H1 (cell line): Measurements from ENCODE around the gene WFDC1. TPM values are rescaled to one million over a fixed set of nuclear protein-coding genes. Genes with fewer than 3 reads are reported as not detected.
"Not testable (repeated sequence)": the region's sequence is repeated elsewhere in the genome, so short reads cannot be mapped to it uniquely, and the experiment has no call there.

Source experiments
- CTCF ChIA-PET: fragments of 300-600 bp; sonication (Branson Sonifier 250); formaldehyde crosslinking; loops from one replicate; lab custom pipeline; 2021; ENCODE audit not compliant: partially characterized antibody; lab: Charles Lee
- POLR2A ChIA-PET: fragments of 300-600 bp; sonication (Branson Sonifier 250); formaldehyde crosslinking; loops from one replicate; lab custom pipeline; 2021; ENCODE audit warnings: inconsistent platforms; ENCODE audit not compliant: partially characterized antibody; lab: Charles Lee
- DNase-seq, 2 experiments: peaks; one replicate each; pipeline versions ENCODE4 v3.0.0 to v3.0.0-alpha.2; 2010 to 2022; ENCODE audit warnings: low spot score in 2 of 2, low read depth in 1 of 2, mixed read lengths in 1 of 2
- FAIRE-seq: peaks from 2 replicates; lab custom pipeline; 2011; peaks lifted over from hg19 to GRCh38; lab: Jason Lieb, UNC
- H2AFZ ChIP-seq: 2 replicates; pipeline ENCODE4 v1.8.1; 2012; ENCODE audit warnings: low read length, inconsistent platforms
- H2AK5ac ChIP-seq: 2 replicates; pipeline ENCODE4 v1.6.1; 2013; ENCODE audit warnings: low read depth, low read length
- H2BK120ac ChIP-seq: replicated peaks from 2 replicates; pipeline ENCODE3; 2013; ENCODE audit warnings: low read depth, low read length, inconsistent platforms
- H2BK12ac ChIP-seq: 2 replicates; pipeline ENCODE4 v1.6.1; 2013; ENCODE audit warnings: low read depth, low read length
- H2BK15ac ChIP-seq: 2 replicates; pipeline ENCODE4 v1.6.1; 2013; ENCODE audit warnings: low read length
- H2BK20ac ChIP-seq: 2 replicates; pipeline ENCODE4 v1.6.1; 2013; ENCODE audit warnings: low read length
- H2BK5ac ChIP-seq: 2 replicates; pipeline ENCODE4 v1.6.1; 2013; ENCODE audit warnings: low read depth, low read length
- H3K14ac ChIP-seq: 2 replicates; pipeline ENCODE4 v1.6.1; 2013; ENCODE audit warnings: inconsistent platforms; ENCODE audit not compliant: insufficient read length
- H3K18ac ChIP-seq: 2 replicates; pipeline ENCODE4 v1.6.1; 2013; ENCODE audit warnings: low read length; ENCODE audit errors: extremely low read depth
- H3K23ac ChIP-seq: 2 replicates; pipeline ENCODE4 v1.6.1; 2013; ENCODE audit warnings: inconsistent platforms; ENCODE audit not compliant: insufficient read length
- H3K23me2 ChIP-seq: 2 replicates; pipeline ENCODE4 v1.6.1; 2013; ENCODE audit warnings: low read depth, low read length
- H3K27ac ChIP-seq: 2 replicates; pipeline ENCODE4 v1.6.1; 2011; ENCODE audit warnings: low read depth, low read length, inconsistent platforms
- H3K27me3 ChIP-seq, 4 experiments: replicated peaks in 1 of 4; 1 replicate in 1 of 4; 2 replicates in 3 of 4; pipeline versions ENCODE4 v1.6.1 to v1.8.1; 2011 to 2013; ENCODE audit warnings: low read length in 3 of 4, mild to moderate bottlenecking in 3 of 4, inconsistent platforms in 2 of 4, mixed read lengths in 2 of 4, moderate library complexity in 1 of 4; ENCODE audit not compliant: control insufficient read depth in 3 of 4, insufficient read depth in 3 of 4; ENCODE audit errors: extremely low read depth in 1 of 4
- H3K36me3 ChIP-seq, 4 experiments: 2 replicates each; pipeline versions ENCODE4 v1.6.1 to v1.8.1; 2011 to 2013; ENCODE audit warnings: mild to moderate bottlenecking in 4 of 4, low read length in 3 of 4, moderate library complexity in 2 of 4, control low read depth in 1 of 4, inconsistent platforms in 1 of 4; ENCODE audit not compliant: insufficient read depth in 4 of 4, control insufficient read depth in 2 of 4
- H3K4ac ChIP-seq: replicated peaks from 2 replicates; pipeline ENCODE3; 2013; ENCODE audit warnings: low read length, low read depth, mixed read lengths, inconsistent platforms; ENCODE audit not compliant: insufficient read length
- H3K4me1 ChIP-seq, 4 experiments: replicated peaks in 1 of 4; 1 replicate in 1 of 4; 2 replicates in 3 of 4; pipeline versions ENCODE4 v1.6.1 to v1.8.1; 2011 to 2013; ENCODE audit warnings: low read length in 3 of 4, inconsistent platforms in 2 of 4, mixed read lengths in 1 of 4; ENCODE audit not compliant: insufficient read depth in 4 of 4, control insufficient read depth in 3 of 4
- H3K4me2 ChIP-seq, 2 experiments: 2 replicates each; pipeline versions ENCODE4 v1.6.1 to v1.8.1; 2011 to 2013; ENCODE audit warnings: low read depth in 2 of 2, low read length in 2 of 2, control low read depth in 1 of 2, inconsistent platforms in 1 of 2, mild to moderate bottlenecking in 1 of 2; ENCODE audit not compliant: insufficient read depth in 1 of 2
- H3K4me3 ChIP-seq, 4 experiments: fragments of 200-600, 300-600 bp in 1 of 4; sonication (generic), shearing (Covaris generic), sonication (Bioruptor Twin) in 1 of 4; 2 replicates each; pipeline versions ENCODE4 v1.5.1 to v1.8.1; 2011 to 2016; ENCODE audit warnings: low read length in 4 of 4, low read depth in 3 of 4, control low read depth in 2 of 4, inconsistent platforms in 2 of 4, mild to moderate bottlenecking in 2 of 4, mixed read lengths in 1 of 4, moderate library complexity in 1 of 4; ENCODE audit not compliant: insufficient read depth in 2 of 4; ENCODE audit errors: extremely low read depth in 1 of 4
- H3K56ac ChIP-seq: replicated peaks from 2 replicates; pipeline ENCODE3; 2013; ENCODE audit warnings: low read depth, mild to moderate bottlenecking, mixed read lengths, low read length, inconsistent platforms; ENCODE audit not compliant: insufficient read length
- H3K79me1 ChIP-seq: 2 replicates; pipeline ENCODE4 v1.6.1; 2013; ENCODE audit warnings: low read depth, low read length, control low read depth
- H3K79me2 ChIP-seq, 2 experiments: 2 replicates each; pipeline versions ENCODE4 v1.6.1 to v1.8.1; 2012 to 2013; ENCODE audit warnings: low read length in 2 of 2, mild to moderate bottlenecking in 2 of 2, inconsistent platforms in 1 of 2; ENCODE audit not compliant: insufficient read depth in 2 of 2, control insufficient read depth in 1 of 2
- H3K9ac ChIP-seq, 4 experiments: replicated peaks in 1 of 4; 1 replicate in 1 of 4; 2 replicates in 3 of 4; pipeline versions ENCODE4 v1.6.1 to v1.8.1; 2011 to 2013; ENCODE audit warnings: low read depth in 3 of 4, low read length in 3 of 4, control low read depth in 2 of 4, mild to moderate bottlenecking in 2 of 4, moderate library complexity in 2 of 4, inconsistent platforms in 1 of 4; ENCODE audit errors: extremely low read depth in 1 of 4
- H3K9me3 ChIP-seq, 2 experiments: 2 replicates each; pipeline versions ENCODE4 v1.6.1 to v1.8.1; 2012 to 2013; ENCODE audit warnings: mild to moderate bottlenecking in 2 of 2, moderate library complexity in 2 of 2, control low read depth in 1 of 2, inconsistent platforms in 1 of 2, low read depth in 1 of 2, low read length in 1 of 2, mixed read lengths in 1 of 2; ENCODE audit not compliant: insufficient read depth in 2 of 2
- H4K20me1 ChIP-seq, 2 experiments: replicated peaks in 1 of 2; 2 replicates each; pipeline versions ENCODE3 to v1.8.1; 2011 to 2013; ENCODE audit warnings: inconsistent platforms in 2 of 2, low read length in 2 of 2, mild to moderate bottlenecking in 1 of 2; ENCODE audit not compliant: insufficient read depth in 2 of 2, control insufficient read depth in 1 of 2
- H4K5ac ChIP-seq: 2 replicates; pipeline ENCODE4 v1.6.1; 2013; ENCODE audit warnings: low read length, low read depth, mixed read lengths, inconsistent platforms; ENCODE audit not compliant: insufficient read length
- H4K8ac ChIP-seq: 2 replicates; pipeline ENCODE4 v1.8.0; 2013; ENCODE audit warnings: mild to moderate bottlenecking, moderate library complexity, low read length, inconsistent platforms; ENCODE audit not compliant: insufficient read depth; ENCODE audit errors: extremely low read depth
- H4K91ac ChIP-seq: replicated peaks from 2 replicates; pipeline ENCODE3; 2013; ENCODE audit warnings: low read length, mixed read lengths, inconsistent platforms; ENCODE audit not compliant: insufficient read length
- BRCA1 ChIP-seq: IDR thresholded peaks from 2 replicates; pipeline ENCODE4 v1.6.1; 2012; ENCODE audit warnings: low read depth, low read length, improper control_type of control experiment
- HDAC6 ChIP-seq: IDR thresholded peaks from one replicate; pipeline ENCODE4 v1.7.1; 2012; ENCODE audit warnings: low read depth, mild to moderate bottlenecking, inconsistent platforms, low read length, moderate library complexity
- KDM1A ChIP-seq: fragments of 200-600, 300-600 bp; sonication (generic); IDR thresholded peaks from 2 replicates; pipeline ENCODE4 v1.7.1; 2016; ENCODE audit warnings: mild to moderate bottlenecking, low read length, borderline replicate concordance
- RAD21 ChIP-seq, 2 experiments: IDR thresholded peaks in 1 of 2; conservative IDR thresholded peaks in 1 of 2; 2 replicates each; pipeline ENCODE4 v1.6.1; 2011; ENCODE audit warnings: low read depth in 2 of 2, low read length in 2 of 2, improper control_type of control experiment in 1 of 2, inconsistent platforms in 1 of 2, mild to moderate bottlenecking in 1 of 2, moderate library complexity in 1 of 2
- TEAD4 ChIP-seq: IDR thresholded peaks from 2 replicates; pipeline ENCODE4 v1.6.1; 2012; ENCODE audit warnings: low read depth, low read length, inconsistent platforms, mixed read lengths
- WGBS, 2 experiments: shearing (Covaris generic) in 1 of 2; methylation state at CpG; one replicate each; pipeline versions ENCODE4 v1.1.6 to v1.1.7; 2013 to 2015; ENCODE audit warnings: low lambda C conversion rate in 2 of 2, mixed read lengths in 2 of 2, inconsistent platforms in 1 of 2, low coverage in 1 of 2, missing lambda C conversion rate in 1 of 2; ENCODE audit not compliant: insufficient replicate concordance in 2 of 2, insufficient coverage in 1 of 2, insufficient read length in 1 of 2; ENCODE audit errors: extremely low coverage in 1 of 2, missing lambda C conversion rate in 1 of 2; 5-methylcytosine and 5-hydroxymethylcytosine counted together
- polyA plus RNA-seq, 7 experiments: library from polyadenylated mRNA; depleted of rRNA in 3 of 7; stranded (reverse) in 5 of 7; unstranded in 2 of 7; fragments of >200 nt in 5 of 7; fragments of 200-250 nt in 2 of 7; gene quantifications; 1 replicate in 5 of 7; 2 replicates in 1 of 7; 4 replicates in 1 of 7; pipeline versions ENCODE4 v1.2.1 to v1.2.3, GENCODE V29; 2011 to 2013; ENCODE audit warnings: missing spikeins in 2 of 7, mixed read lengths in 2 of 7
- total RNA-seq: library from RNA; stranded (reverse); fragmentation: NEBNext Ultra II Directional; extraction: Animal tissue kit (Norgen Biotek cat#: 25700); gene quantifications from 2 replicates; pipeline ENCODE4 v1.2.1, GENCODE V29; 2021

Gene WFDC1
- total and polyA plus RNA-seq, 2 of the 8 experiments (the other 6 are each of a cell fraction or from before 2014, with no cell fraction given) = 0.70 to 1.1 TPM

DNA sequence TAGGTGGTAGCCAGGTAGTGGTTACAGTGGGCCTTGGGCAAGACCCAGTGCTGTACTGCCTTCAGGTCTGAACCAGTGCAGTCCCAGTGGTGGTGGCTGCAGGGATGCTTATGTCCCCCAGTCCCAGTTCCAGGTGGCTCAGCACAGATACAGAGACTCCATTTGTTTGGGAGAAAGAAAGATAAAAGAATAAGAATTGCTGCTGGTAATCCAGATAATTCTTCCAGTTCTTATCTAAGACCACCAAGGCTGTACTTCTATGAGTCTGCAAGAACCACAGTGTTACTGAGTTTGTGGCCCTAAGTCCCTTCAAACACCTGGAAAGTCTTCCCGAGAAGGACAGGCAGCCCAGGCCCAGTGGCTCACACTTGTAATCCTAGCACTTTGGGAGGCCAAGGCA is 39.8 kb downstream of the WFDC1 start:
- H2BK20ac ChIP-seq = no peak overlapping the region

DNA sequence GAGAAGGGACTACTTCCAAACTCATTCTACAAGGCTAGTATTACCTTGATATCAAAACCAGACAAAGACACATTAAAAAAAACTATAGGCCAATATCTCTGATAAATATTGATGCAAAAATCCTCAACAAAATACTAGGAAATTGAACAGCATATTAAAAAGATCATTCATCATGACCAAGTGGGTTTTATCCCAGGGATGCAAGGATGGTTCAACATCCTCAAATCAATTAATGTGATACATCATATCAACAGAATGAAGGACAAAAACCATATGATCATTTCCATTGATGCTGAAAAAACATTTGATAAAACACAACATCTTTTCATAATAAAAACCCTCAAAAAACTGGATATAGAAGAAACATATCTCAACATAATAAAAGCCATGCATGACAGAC is 42.6 kb downstream of the WFDC1 start:
- FAIRE-seq, H3K14ac ChIP-seq, H2BK120ac ChIP-seq, H3K23me2 ChIP-seq, H3K56ac ChIP-seq, H3K9me3 ChIP-seq, H4K20me1 ChIP-seq, H3K4me3 ChIP-seq, H3K9ac ChIP-seq, H3K18ac ChIP-seq, DNase-seq, H3K4me1 ChIP-seq, H3K4ac ChIP-seq, H3K79me2 ChIP-seq, H4K91ac ChIP-seq, H2AK5ac ChIP-seq, H3K23ac ChIP-seq, POLR2A ChIA-PET, H2BK20ac ChIP-seq, H3K27me3 ChIP-seq, H2AFZ ChIP-seq, H3K4me2 ChIP-seq, H3K79me1 ChIP-seq, H3K36me3 ChIP-seq, H2BK15ac ChIP-seq, H4K8ac ChIP-seq, H4K5ac ChIP-seq, H2BK5ac ChIP-seq, H2BK12ac ChIP-seq, H3K27ac ChIP-seq: not testable (repeated sequence)
- CTCF ChIA-PET = interaction anchor here (0.7 kb wide), 1 partner anchor 60 kb away, joined by 3 read pairs; no protein-coding TSS in a partner anchor

More for the DNA sequence above, 39.8 kb downstream of the WFDC1 start:
- Histone ChIP-seq H3K36me3 (no peaks in the 10 kb centered on the region), H3K23me2 (no peaks in the 10 kb centered on the region), H3K9ac (no peak overlapping the region), H3K79me2 (no peaks in the 10 kb centered on the region), H4K5ac (no peak overlapping the region), H3K18ac (no peak overlapping the region), H2BK15ac (no peak overlapping the region), H3K27me3 (no peaks in the 10 kb centered on the region), H2BK5ac (no peak overlapping the region), H3K27ac (no peak overlapping the region), H3K79me1 (no peaks in the 10 kb centered on the region), H3K4me3 (no peak overlapping the region), H2BK120ac (no peak overlapping the region), H3K4me2 (no peak overlapping the region), H4K20me1 (no peaks in the 10 kb centered on the region), H3K14ac (no peak overlapping the region), H2BK12ac (no peak overlapping the region), H4K91ac (no peak overlapping the region), H2AK5ac (no peak overlapping the region), H3K56ac (no peak overlapping the region), H3K4me1 (no peaks in the 10 kb centered on the region), H2AFZ (no peak overlapping the region), H3K23ac (no peak overlapping the region), H3K4ac (no peak overlapping the region), H4K8ac (no peak overlapping the region), H3K9me3 (no peaks in the 10 kb centered on the region)
- 87% methylated on average over 1 of the region's 1 CpG; no CpG with 5 or more reads in 1 of the 2 experiments for WGBS, 2 experiments
- CTCF ChIA-PET = no interaction called here
- POLR2A ChIA-PET = no interaction called here
- DNase-seq = no peak
- TF ChIP-seq HDAC6 (no peak), KDM1A (no peak), RAD21 (IDR thresholded peaks at IDR 0.05 in 1 of 2, conservative IDR thresholded peaks at IDR 0.05 in 1 of 2; ENCODE audit: low read depth in 2 of 2, low read length in 2 of 2) (no peak), TEAD4 (no peak), BRCA1 (no peak)
- no peak for FAIRE-seq
